H1 (cell line): ENCODE measurements around the gene KLHL15. TPM values are rescaled to one million over a fixed set of nuclear protein-coding genes. Genes with fewer than 3 reads are reported as not detected.

Source experiments
- KDM4A ChIP-seq: IDR thresholded peaks from one replicate; pipeline ENCODE4 v1.7.1; 2012; ENCODE audit warnings: low read depth, mild to moderate bottlenecking, moderate library complexity, low read length, inconsistent platforms; ENCODE audit not compliant: severe bottlenecking
- NANOG ChIP-seq: IDR thresholded peaks from 2 replicates; pipeline ENCODE4 v1.6.1; 2011; ENCODE audit warnings: low read length, low read depth, mild to moderate bottlenecking, inconsistent platforms; ENCODE audit not compliant: insufficient read depth, poor library complexity, severe bottlenecking
- NRF1 ChIP-seq: IDR thresholded peaks from 2 replicates; pipeline ENCODE4 v1.6.1; 2011; ENCODE audit warnings: mild to moderate bottlenecking, low read depth, low read length, improper control_type of control experiment
- RAD21 ChIP-seq, 2 experiments: IDR thresholded peaks in 1 of 2; conservative IDR thresholded peaks in 1 of 2; 2 replicates each; pipeline ENCODE4 v1.6.1; 2011; ENCODE audit warnings: low read depth in 2 of 2, low read length in 2 of 2, improper control_type of control experiment in 1 of 2, inconsistent platforms in 1 of 2, mild to moderate bottlenecking in 1 of 2, moderate library complexity in 1 of 2
- SUZ12 ChIP-seq: fragments of 200-600 bp; sonication (generic); IDR thresholded peaks from 2 replicates; pipeline ENCODE4 v1.6.1; 2012; ENCODE audit warnings: mild to moderate bottlenecking, inconsistent platforms, low read length, moderate library complexity, mixed read lengths
- polyA plus RNA-seq, 7 experiments: library from polyadenylated mRNA; depleted of rRNA in 3 of 7; stranded (reverse) in 5 of 7; unstranded in 2 of 7; fragments of >200 nt in 5 of 7; fragments of 200-250 nt in 2 of 7; gene quantifications; 1 replicate in 5 of 7; 2 replicates in 1 of 7; 4 replicates in 1 of 7; pipeline versions ENCODE4 v1.2.1 to v1.2.3, GENCODE V29; 2011 to 2013; ENCODE audit warnings: missing spikeins in 2 of 7, mixed read lengths in 2 of 7
- total RNA-seq: library from RNA; stranded (reverse); fragmentation: NEBNext Ultra II Directional; extraction: Animal tissue kit (Norgen Biotek cat#: 25700); gene quantifications from 2 replicates; pipeline ENCODE4 v1.2.1, GENCODE V29; 2021
- TF ChIP-seq, protein P1 (sequence below): fragments of 300-600 bp; sonication (generic); IDR thresholded peaks from 2 replicates; pipeline ENCODE4 v1.7.1; 2012; ENCODE audit warnings: low read length, moderate library complexity, mild to moderate bottlenecking, inconsistent platforms; ENCODE audit not compliant: insufficient replicate concordance
- TF ChIP-seq, protein P2 (sequence below): IDR thresholded peaks from 2 replicates; pipeline ENCODE4 v1.6.1; 2011; ENCODE audit warnings: low read length, improper control_type of control experiment

KLHL15 gene
- total and polyA plus RNA-seq, 2 of the 8 experiments (the other 6 are each of a cell fraction or from before 2014, with no cell fraction given) = 3.7 to 8.9 TPM

DNA sequence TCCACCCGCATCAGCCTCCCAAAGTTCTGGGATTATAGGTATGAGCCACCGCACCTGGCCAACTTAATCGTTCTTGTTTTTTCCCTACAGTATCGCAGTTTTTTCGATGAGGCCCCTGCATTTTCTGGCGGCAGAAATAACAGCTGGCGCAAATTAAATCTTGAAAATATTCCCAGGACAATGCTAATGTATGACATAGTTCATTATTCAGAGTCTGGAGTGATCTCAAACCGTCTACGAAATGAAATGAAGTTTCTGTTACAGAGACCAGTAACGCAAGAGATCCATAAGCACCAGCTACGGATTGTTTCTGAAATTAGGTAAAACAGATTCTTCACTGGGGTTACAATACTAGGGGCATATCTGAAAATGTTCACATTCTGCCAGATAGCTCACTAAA lies 91.9 kb downstream of the KLHL15 start (continued):
- TF ChIP-seq, protein P1, sequence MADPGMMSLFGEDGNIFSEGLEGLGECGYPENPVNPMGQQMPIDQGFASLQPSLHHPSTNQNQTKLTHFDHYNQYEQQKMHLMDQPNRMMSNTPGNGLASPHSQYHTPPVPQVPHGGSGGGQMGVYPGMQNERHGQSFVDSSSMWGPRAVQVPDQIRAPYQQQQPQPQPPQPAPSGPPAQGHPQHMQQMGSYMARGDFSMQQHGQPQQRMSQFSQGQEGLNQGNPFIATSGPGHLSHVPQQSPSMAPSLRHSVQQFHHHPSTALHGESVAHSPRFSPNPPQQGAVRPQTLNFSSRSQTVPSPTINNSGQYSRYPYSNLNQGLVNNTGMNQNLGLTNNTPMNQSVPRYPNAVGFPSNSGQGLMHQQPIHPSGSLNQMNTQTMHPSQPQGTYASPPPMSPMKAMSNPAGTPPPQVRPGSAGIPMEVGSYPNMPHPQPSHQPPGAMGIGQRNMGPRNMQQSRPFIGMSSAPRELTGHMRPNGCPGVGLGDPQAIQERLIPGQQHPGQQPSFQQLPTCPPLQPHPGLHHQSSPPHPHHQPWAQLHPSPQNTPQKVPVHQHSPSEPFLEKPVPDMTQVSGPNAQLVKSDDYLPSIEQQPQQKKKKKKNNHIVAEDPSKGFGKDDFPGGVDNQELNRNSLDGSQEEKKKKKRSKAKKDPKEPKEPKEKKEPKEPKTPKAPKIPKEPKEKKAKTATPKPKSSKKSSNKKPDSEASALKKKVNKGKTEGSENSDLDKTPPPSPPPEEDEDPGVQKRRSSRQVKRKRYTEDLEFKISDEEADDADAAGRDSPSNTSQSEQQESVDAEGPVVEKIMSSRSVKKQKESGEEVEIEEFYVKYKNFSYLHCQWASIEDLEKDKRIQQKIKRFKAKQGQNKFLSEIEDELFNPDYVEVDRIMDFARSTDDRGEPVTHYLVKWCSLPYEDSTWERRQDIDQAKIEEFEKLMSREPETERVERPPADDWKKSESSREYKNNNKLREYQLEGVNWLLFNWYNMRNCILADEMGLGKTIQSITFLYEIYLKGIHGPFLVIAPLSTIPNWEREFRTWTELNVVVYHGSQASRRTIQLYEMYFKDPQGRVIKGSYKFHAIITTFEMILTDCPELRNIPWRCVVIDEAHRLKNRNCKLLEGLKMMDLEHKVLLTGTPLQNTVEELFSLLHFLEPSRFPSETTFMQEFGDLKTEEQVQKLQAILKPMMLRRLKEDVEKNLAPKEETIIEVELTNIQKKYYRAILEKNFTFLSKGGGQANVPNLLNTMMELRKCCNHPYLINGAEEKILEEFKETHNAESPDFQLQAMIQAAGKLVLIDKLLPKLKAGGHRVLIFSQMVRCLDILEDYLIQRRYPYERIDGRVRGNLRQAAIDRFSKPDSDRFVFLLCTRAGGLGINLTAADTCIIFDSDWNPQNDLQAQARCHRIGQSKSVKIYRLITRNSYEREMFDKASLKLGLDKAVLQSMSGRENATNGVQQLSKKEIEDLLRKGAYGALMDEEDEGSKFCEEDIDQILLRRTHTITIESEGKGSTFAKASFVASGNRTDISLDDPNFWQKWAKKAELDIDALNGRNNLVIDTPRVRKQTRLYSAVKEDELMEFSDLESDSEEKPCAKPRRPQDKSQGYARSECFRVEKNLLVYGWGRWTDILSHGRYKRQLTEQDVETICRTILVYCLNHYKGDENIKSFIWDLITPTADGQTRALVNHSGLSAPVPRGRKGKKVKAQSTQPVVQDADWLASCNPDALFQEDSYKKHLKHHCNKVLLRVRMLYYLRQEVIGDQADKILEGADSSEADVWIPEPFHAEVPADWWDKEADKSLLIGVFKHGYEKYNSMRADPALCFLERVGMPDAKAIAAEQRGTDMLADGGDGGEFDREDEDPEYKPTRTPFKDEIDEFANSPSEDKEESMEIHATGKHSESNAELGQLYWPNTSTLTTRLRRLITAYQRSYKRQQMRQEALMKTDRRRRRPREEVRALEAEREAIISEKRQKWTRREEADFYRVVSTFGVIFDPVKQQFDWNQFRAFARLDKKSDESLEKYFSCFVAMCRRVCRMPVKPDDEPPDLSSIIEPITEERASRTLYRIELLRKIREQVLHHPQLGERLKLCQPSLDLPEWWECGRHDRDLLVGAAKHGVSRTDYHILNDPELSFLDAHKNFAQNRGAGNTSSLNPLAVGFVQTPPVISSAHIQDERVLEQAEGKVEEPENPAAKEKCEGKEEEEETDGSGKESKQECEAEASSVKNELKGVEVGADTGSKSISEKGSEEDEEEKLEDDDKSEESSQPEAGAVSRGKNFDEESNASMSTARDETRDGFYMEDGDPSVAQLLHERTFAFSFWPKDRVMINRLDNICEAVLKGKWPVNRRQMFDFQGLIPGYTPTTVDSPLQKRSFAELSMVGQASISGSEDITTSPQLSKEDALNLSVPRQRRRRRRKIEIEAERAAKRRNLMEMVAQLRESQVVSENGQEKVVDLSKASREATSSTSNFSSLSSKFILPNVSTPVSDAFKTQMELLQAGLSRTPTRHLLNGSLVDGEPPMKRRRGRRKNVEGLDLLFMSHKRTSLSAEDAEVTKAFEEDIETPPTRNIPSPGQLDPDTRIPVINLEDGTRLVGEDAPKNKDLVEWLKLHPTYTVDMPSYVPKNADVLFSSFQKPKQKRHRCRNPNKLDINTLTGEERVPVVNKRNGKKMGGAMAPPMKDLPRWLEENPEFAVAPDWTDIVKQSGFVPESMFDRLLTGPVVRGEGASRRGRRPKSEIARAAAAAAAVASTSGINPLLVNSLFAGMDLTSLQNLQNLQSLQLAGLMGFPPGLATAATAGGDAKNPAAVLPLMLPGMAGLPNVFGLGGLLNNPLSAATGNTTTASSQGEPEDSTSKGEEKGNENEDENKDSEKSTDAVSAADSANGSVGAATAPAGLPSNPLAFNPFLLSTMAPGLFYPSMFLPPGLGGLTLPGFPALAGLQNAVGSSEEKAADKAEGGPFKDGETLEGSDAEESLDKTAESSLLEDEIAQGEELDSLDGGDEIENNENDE = no peak
- TF ChIP-seq RAD21 (IDR thresholded peaks at IDR 0.05 in 1 of 2, conservative IDR thresholded peaks at IDR 0.05 in 1 of 2; ENCODE audit: low read depth in 2 of 2, low read length in 2 of 2) (no peak), NANOG (no peak), NRF1 (no peak), SUZ12 (no peak), KDM4A (no peak)
- TF ChIP-seq, protein P2, sequence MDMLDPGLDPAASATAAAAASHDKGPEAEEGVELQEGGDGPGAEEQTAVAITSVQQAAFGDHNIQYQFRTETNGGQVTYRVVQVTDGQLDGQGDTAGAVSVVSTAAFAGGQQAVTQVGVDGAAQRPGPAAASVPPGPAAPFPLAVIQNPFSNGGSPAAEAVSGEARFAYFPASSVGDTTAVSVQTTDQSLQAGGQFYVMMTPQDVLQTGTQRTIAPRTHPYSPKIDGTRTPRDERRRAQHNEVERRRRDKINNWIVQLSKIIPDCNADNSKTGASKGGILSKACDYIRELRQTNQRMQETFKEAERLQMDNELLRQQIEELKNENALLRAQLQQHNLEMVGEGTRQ = no peak
